ENCODE results near the gene ELF3. TPM values are rescaled to one million over a fixed set of nuclear protein-coding genes. Genes with fewer than 3 reads are reported as not detected.

The ELF3 gene
- total and polyA plus RNA-seq, 2 of the 13 experiments (the other 11 are each of a cell fraction or from before 2014, with no cell fraction given), result 11.5 to 55.1 TPM

GRCh38 chr1:202046748-202047708 lies 36.6 kb downstream of the ELF3 start (continued):
- TF ChIP-seq ELK4 (CRISPR knock-in tag; IDR thresholded peaks at IDR 0.05; ENCODE audit: borderline replicate concordance), result no peak
- no peak for TF ChIP-seq ATF1 (CRISPR knock-in tag; IDR thresholded peaks at IDR 0.05)
- no peak for TF ChIP-seq CBX2 (IDR thresholded peaks at IDR 0.05; ENCODE audit: low read depth, low read length)
- no peak for TF ChIP-seq CBX2 (CRISPR knock-in tag; IDR thresholded peaks at IDR 0.05; ENCODE audit: low read depth)
- no peak for TF ChIP-seq NFYC (CRISPR knock-in tag; IDR thresholded peaks at IDR 0.05)
- TF ChIP-seq ZBTB37 (CRISPR knock-in tag; IDR thresholded peaks at IDR 0.05), result no peak
- TF ChIP-seq ZNF761 (CRISPR knock-in tag; conservative IDR thresholded peaks at IDR 0.05), result 0 out of 2 replicates have a peak, but pooled peaks have one; percentile 43
- 0 out of 2 replicates have a peak, but pooled peaks have one; percentile 55 for TF ChIP-seq ZNF335 (CRISPR knock-in tag; IDR thresholded peaks at IDR 0.05)
- TF ChIP-seq RXRB (CRISPR knock-in tag; IDR thresholded peaks at IDR 0.05; ENCODE audit: borderline replicate concordance), result peak; percentile 72
- no peak for TF ChIP-seq ZNF556 (CRISPR knock-in tag; IDR thresholded peaks at IDR 0.05; ENCODE audit: borderline replicate concordance)
- no peak for TF ChIP-seq GPN1 (CRISPR knock-in tag; IDR thresholded peaks at IDR 0.05; ENCODE audit: borderline replicate concordance)
- TF ChIP-seq NCOA2 (CRISPR knock-in tag; IDR thresholded peaks at IDR 0.05), result peak; percentile 70
- no peak for TF ChIP-seq SNRNP70 (IDR thresholded peaks at IDR 0.05; ENCODE audit: low read depth, low read length)
- TF ChIP-seq ZSCAN20 (CRISPR knock-in tag; IDR thresholded peaks at IDR 0.05; ENCODE audit: borderline replicate concordance), result no peak
- TF ChIP-seq CEBPG (CRISPR knock-in tag; IDR thresholded peaks at IDR 0.05), result peak; percentile 65
- no peak for TF ChIP-seq HMG20B (CRISPR knock-in tag; conservative IDR thresholded peaks at IDR 0.05)
- TF ChIP-seq TFE3 (CRISPR knock-in tag; IDR thresholded peaks at IDR 0.05), result 0 out of 2 replicates have a peak, but pooled peaks have one; percentile 53
- TF ChIP-seq ZBTB14 (CRISPR knock-in tag; IDR thresholded peaks at IDR 0.05), result no peak
- TF ChIP-seq SNAPC2 (CRISPR knock-in tag; IDR thresholded peaks at IDR 0.05), result no peak
- no peak; the same call in 1 of the 2 replicates for TF ChIP-seq FOXA1 (IDR thresholded peaks at IDR 0.05)
- peak; percentile 77 for TF ChIP-seq FOXA1 (CRISPR knock-in tag; IDR thresholded peaks at IDR 0.05)
- no peak for TF ChIP-seq NR2F1 (CRISPR knock-in tag; IDR thresholded peaks at IDR 0.05)
- no peak for TF ChIP-seq NCOR1 (IDR thresholded peaks at IDR 0.05; ENCODE audit: borderline replicate concordance, low read length)
- no peak for TF ChIP-seq WIZ (CRISPR knock-in tag; IDR thresholded peaks at IDR 0.05)
